T follicular helper cell (primary cell): ENCODE data around the gene F7.

Source experiments
- DNase-seq: peaks from one replicate; pipeline ENCODE4 v3.0.0-alpha.2; 2020; ENCODE audit warnings: low read depth

Gene F7

GRCh38 chr13:113117911-113118260 lies 12.3 kb downstream of the F7 start:
- no peak for DNase-seq

GRCh38 chr13:113118261-113119021 lies 12.8 kb downstream of the F7 start:
- DNase-seq: no peak

- DNase-seq: no peak
Observed at GRCh38 chr13:113119166-113119821, 13.7 kb downstream of the F7 start.

GRCh38 chr13:113119822-113120189 lies 14.2 kb downstream of the F7 start:
- DNase-seq: no peak

GRCh38 chr13:113120300-113121182 lies 14.9 kb downstream of the F7 start:
- no peak for DNase-seq

- no peak for DNase-seq
Observed at GRCh38 chr13:113121183-113121927, 15.8 kb downstream of the F7 start.

- DNase-seq: no peak
Observed at GRCh38 chr13:113121928-113122471, 16.4 kb downstream of the F7 start.

GRCh38 chr13:113122550-113123225 lies 17.1 kb downstream of the F7 start, which contains the start of gene F10:
Gene F10, plus strand, starts transcription at chr13:113122799. Its CDS starts 57 bp downstream, at chr13:113122856.
- no peak for DNase-seq

- no peak for DNase-seq
Observed at GRCh38 chr13:113123226-113124201, 17.9 kb downstream of the F7 start.

- DNase-seq: no peak
Observed at GRCh38 chr13:113124211-113124970, 18.8 kb downstream of the F7 start.

GRCh38 chr13:113125506-113126264 lies 20.1 kb downstream of the F7 start:
- no peak for DNase-seq

- DNase-seq: no peak
Observed at GRCh38 chr13:113126265-113127150, 20.9 kb downstream of the F7 start.

- DNase-seq: no peak
Observed at GRCh38 chr13:113129480-113129879, 23.9 kb downstream of the F7 start.

- no peak for DNase-seq
Observed at GRCh38 chr13:113129921-113130750, 24.5 kb downstream of the F7 start.

GRCh38 chr13:113135281-113135760 lies 29.7 kb downstream of the F7 start:
- DNase-seq: no peak

GRCh38 chr13:113137691-113138298 lies 32.2 kb downstream of the F7 start:
- no peak for DNase-seq
